Brain microvascular endothelial cell (primary cell): ENCODE results near the gene FAM210A.

ENCODE experiments used
- DNase-seq: peaks from one replicate; pipeline ENCODE4 v3.0.0-alpha.2; 2020
- H3K27ac ChIP-seq: fragments of 250-450 bp; sonication (Bioruptor Pico); 2 replicates; pipeline ENCODE4 v1.5.1; 2020; ENCODE audit warnings: mild to moderate bottlenecking, moderate library complexity
- H3K27me3 ChIP-seq: fragments of 250-450 bp; sonication (Bioruptor Pico); replicated peaks from 2 replicates; pipeline ENCODE4 v1.5.1; 2020; ENCODE audit warnings: mild to moderate bottlenecking
- H3K36me3 ChIP-seq: fragments of 250-450 bp; sonication (Bioruptor Pico); replicated peaks from 2 replicates; pipeline ENCODE4 v1.5.1; 2020; ENCODE audit warnings: mild to moderate bottlenecking
- H3K4me3 ChIP-seq: 2 replicates; pipeline ENCODE4 v1.5.1; 2011; ENCODE audit warnings: low read depth, mild to moderate bottlenecking, control low read depth, low read length, moderate library complexity
- in situ Hi-C: cut with HindIII; loops from 2 replicates; pipeline ENCODE4 v1.10.0; 2017; ENCODE audit warnings: low sequenced_read_pairs, low pct_ligation_motif_present
- TF ChIP-seq, protein P1 (sequence below): IDR thresholded peaks from 2 replicates; pipeline ENCODE4 v1.5.1; 2011; ENCODE audit warnings: low read depth, mild to moderate bottlenecking, moderate library complexity, low read length, control low read depth, inconsistent platforms; ENCODE audit errors: missing control alignments

FAM210A gene

DNA sequence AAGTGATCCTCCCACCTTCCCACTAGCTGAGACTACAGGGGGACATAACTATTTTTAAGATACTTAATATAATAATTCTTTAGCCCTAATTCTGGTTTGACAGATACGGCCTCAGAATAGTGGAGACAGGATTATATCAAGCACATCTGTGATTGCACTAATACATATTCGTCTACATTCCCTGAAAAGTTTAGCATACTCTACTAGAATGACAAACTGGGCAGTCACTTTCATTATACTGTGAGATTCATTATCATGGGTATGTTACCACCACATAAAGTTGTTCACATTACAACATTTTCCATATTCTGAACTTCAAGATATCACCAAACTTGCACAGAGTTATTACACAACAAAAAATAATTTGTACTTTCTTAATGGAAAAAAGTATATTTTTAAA, 11.0 kb downstream of the FAM210A start:
- no peak overlapping the region for H3K27ac ChIP-seq
- H3K27me3 ChIP-seq, result no peaks in the 10 kb centered on the region
- TF ChIP-seq, protein P1, sequence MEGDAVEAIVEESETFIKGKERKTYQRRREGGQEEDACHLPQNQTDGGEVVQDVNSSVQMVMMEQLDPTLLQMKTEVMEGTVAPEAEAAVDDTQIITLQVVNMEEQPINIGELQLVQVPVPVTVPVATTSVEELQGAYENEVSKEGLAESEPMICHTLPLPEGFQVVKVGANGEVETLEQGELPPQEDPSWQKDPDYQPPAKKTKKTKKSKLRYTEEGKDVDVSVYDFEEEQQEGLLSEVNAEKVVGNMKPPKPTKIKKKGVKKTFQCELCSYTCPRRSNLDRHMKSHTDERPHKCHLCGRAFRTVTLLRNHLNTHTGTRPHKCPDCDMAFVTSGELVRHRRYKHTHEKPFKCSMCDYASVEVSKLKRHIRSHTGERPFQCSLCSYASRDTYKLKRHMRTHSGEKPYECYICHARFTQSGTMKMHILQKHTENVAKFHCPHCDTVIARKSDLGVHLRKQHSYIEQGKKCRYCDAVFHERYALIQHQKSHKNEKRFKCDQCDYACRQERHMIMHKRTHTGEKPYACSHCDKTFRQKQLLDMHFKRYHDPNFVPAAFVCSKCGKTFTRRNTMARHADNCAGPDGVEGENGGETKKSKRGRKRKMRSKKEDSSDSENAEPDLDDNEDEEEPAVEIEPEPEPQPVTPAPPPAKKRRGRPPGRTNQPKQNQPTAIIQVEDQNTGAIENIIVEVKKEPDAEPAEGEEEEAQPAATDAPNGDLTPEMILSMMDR, result no peak
- in situ Hi-C loops, result no loop called here
- no peak for DNase-seq
- no peak overlapping the region for H3K4me3 ChIP-seq
- H3K36me3 ChIP-seq, result no peaks in the 10 kb centered on the region

- Histone ChIP-seq H3K27ac (no peak overlapping the region), H3K27me3 (no peaks in the 10 kb centered on the region), H3K4me3 (no peak overlapping the region), H3K36me3 (no peaks in the 10 kb centered on the region)
- TF ChIP-seq, protein P1, result no peak
- in situ Hi-C loops, result no loop called here
- DNase-seq, result no peak
Measured at GRCh38 chr18:13713455-13714055, 12.8 kb downstream of the FAM210A start.

DNA sequence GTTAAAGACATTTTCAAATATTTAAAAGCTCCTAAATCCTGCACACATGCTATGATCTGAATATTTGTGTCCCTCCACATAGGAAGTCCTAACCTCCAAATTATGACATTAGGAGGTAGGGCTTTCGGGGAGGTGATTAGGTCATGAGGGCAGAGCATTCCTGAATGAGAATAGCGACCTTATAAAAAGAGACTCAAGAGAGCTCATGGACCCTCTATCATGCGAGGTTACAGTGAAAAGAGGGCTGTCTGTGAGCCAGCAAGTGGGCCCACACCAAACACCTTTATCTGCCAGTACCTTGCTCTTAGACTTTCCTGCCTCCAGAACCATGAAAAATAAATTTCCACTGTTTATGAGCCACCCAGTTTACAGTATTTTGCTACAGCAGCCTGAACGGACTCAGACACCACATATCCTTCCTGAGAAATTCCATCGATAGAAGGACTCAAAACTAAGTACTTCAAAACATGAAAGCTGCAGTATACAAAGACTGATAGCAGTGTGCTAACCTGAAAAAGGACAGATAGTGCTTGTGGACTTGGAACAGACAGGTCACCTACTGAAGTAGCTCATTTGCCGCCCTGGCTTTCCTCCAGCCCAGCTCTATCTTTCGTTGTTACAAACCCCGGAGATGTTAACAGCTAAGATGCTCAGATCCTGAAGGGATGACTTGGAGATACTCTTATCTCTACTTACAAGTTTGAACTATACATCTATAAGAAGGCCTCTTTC, 13.8 kb downstream of the FAM210A start:
- in situ Hi-C loops, result no loop called here
- TF ChIP-seq, protein P1, result no peak
- Histone ChIP-seq H3K27ac (no peak overlapping the region), H3K27me3 (no peaks in the 10 kb centered on the region), H3K4me3 (no peak overlapping the region), H3K36me3 (no peaks in the 10 kb centered on the region)
- no peak for DNase-seq

DNA sequence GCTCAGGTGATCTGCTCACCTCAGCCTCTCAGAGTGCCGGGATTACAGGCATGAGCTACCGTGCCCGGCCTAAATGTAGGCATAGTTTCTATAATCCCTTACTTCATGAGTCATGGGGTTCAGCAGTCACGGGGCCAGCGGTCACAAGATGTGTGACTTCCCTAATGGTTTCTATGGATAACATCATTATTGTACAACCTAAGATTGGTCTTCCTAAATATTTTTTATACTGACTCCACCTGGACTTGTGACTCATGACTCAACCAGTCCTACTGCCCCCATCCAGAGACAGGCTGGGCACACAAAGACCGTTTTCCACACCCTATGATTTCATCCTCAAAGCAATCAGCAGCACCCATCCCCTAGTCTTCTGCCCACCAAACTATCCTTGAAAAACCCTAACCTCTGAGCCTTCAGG, 15.9 kb downstream of the FAM210A start:
- TF ChIP-seq, protein P1, result no peak
- no peak for DNase-seq
- H3K4me3 ChIP-seq, result no peak overlapping the region
- H3K36me3 ChIP-seq, result no peaks in the 10 kb centered on the region
- no peak overlapping the region for H3K27ac ChIP-seq
- in situ Hi-C loops, result no loop called here
- no peaks in the 10 kb centered on the region for H3K27me3 ChIP-seq

DNA sequence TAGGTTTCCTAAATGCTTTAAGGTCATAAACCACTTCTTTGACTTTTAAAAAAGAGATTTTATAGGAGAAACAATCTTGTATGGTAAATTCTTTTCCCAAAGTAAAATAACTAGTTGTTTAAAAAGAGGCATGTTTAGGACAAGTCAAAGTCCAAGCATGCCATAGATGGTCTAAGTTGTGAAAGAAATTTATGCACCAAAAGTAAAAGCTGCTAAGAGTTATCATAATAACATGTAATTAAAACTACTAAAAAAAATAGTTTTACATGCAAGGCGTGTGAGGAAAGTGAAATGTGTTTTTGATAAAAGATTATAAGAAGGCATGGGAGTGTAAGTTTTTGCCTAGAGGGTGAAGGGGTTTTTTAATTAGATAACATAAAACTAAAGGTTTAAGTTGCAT, 22.5 kb downstream of the FAM210A start:
- DNase-seq, result no peak
- H3K27me3 ChIP-seq, result no peaks in the 10 kb centered on the region
- H3K36me3 ChIP-seq, result no peaks in the 10 kb centered on the region
- in situ Hi-C loops, result no loop called here
- no peak overlapping the region for H3K4me3 ChIP-seq
- TF ChIP-seq, protein P1, result no peak
- no peak overlapping the region for H3K27ac ChIP-seq

- in situ Hi-C loops, result no loop called here
- TF ChIP-seq, protein P1, result no peak
- Histone ChIP-seq H3K36me3 (no peaks in the 10 kb centered on the region), H3K27ac (no peak overlapping the region), H3K4me3 (no peak overlapping the region), H3K27me3 (no peaks in the 10 kb centered on the region)
- DNase-seq, result no peak
Measured at GRCh38 chr18:13700153-13700552, 26.2 kb downstream of the FAM210A start.
